K562 (cell line): ENCODE data around the gene MAB21L3. TPM values are rescaled to one million over a fixed set of nuclear protein-coding genes. Genes with fewer than 3 reads are reported as not detected.

Experiments
- AFF4 ChIP-seq: sonication (generic); formaldehyde crosslinking; IDR thresholded peaks from 2 replicates; pipeline ENCODE4 v1.8.0; 2023; ENCODE audit warnings: mild to moderate bottlenecking, missing genetic modification reagents
- ARID2 ChIP-seq: fragments of 450-650 bp; IDR thresholded peaks from 2 replicates; pipeline ENCODE4 v1.6.1; 2017; ENCODE audit warnings: antibody characterized with exemption, mild to moderate bottlenecking
- ARNT ChIP-seq, 2 experiments: fragments of 450-650 bp; IDR thresholded peaks; 2 replicates each; pipeline ENCODE4 v1.6.1; 2016; ENCODE audit warnings: mild to moderate bottlenecking in 1 of 2
- CTBP1 ChIP-seq: fragments of 450-650 bp; IDR thresholded peaks from 2 replicates; pipeline ENCODE4 v1.6.1; 2016; ENCODE audit warnings: borderline replicate concordance
- DPF2 ChIP-seq: fragments of 450-650 bp; IDR thresholded peaks from 2 replicates; pipeline ENCODE4 v1.6.1; 2016
- FOXO4 ChIP-seq: fragments of 450-650 bp; formaldehyde crosslinking; IDR thresholded peaks from 2 replicates; pipeline ENCODE4 v1.4.0; 2020; ENCODE audit warnings: mild to moderate bottlenecking, moderate library complexity
- FOXP4 ChIP-seq: sonication (generic); formaldehyde crosslinking; IDR thresholded peaks from 2 replicates; pipeline ENCODE4 v1.8.0; 2022; ENCODE audit warnings: mild to moderate bottlenecking, missing genetic modification reagents, borderline replicate concordance
- FUS ChIP-seq: fragments of 200-400 bp; formaldehyde crosslinking; optimal IDR thresholded peaks from 2 replicates; pipeline ENCODE3; 2017; ENCODE audit warnings: low read depth, low read length
- HMBOX1 ChIP-seq: sonication (generic); IDR thresholded peaks from 2 replicates; pipeline ENCODE4 v1.6.1; 2016
- MCM2 ChIP-seq: fragments of 450-650 bp; IDR thresholded peaks from 2 replicates; pipeline ENCODE4 v1.6.1; 2017; ENCODE audit warnings: low read depth, mild to moderate bottlenecking
- TEAD1 ChIP-seq, 2 experiments: fragments of 450-650 bp in 1 of 2; sonication (generic) in 1 of 2; formaldehyde crosslinking; IDR thresholded peaks; 2 replicates each; pipeline versions ENCODE4 v1.4.0 to v1.8.0; 2020 to 2022; ENCODE audit warnings: mild to moderate bottlenecking in 2 of 2, missing genetic modification reagents in 1 of 2
- TSHZ1 ChIP-seq: fragments of 250-450 bp; sonication (Bioruptor Pico); IDR thresholded peaks from 2 replicates; pipeline ENCODE4 v1.4.0; 2020; ENCODE audit warnings: mild to moderate bottlenecking, moderate library complexity
- ZNF583 ChIP-seq: fragments of 250-450 bp; sonication (Bioruptor Pico); IDR thresholded peaks from 2 replicates; pipeline ENCODE4 v1.4.0; 2020
- polyA plus RNA-seq, 8 experiments: library from polyadenylated mRNA; depleted of rRNA in 4 of 8; stranded (reverse) in 5 of 8; unstranded in 3 of 8; fragments of >200 nt; fragmentation: Nextera tagmentation in 2 of 8; fragmentation: Illumina TruSeq in 1 of 8; extraction: Ambion mirVana in 2 of 8; extraction: Trizol in 1 of 8; gene quantifications; 2 replicates each; pipeline versions ENCODE4 v1.2.1 to v1.2.3, GENCODE V29; 2011 to 2014; ENCODE audit warnings: inconsistent platforms in 1 of 8, missing spikeins in 1 of 8
- total RNA-seq, 7 experiments: library from RNA; depleted of rRNA in 6 of 7; stranded (reverse); fragments of >200 nt in 6 of 7; fragmentation: Illumina TruSeq in 2 of 7; extraction: Trizol in 2 of 7; gene quantifications; 2 replicates each; pipeline versions ENCODE4 v1.2.1 to v1.2.3, GENCODE V29; 2011 to 2021; ENCODE audit warnings: low replicate concordance in 1 of 7

MAB21L3 gene
- total and polyA plus RNA-seq, 9 of the 15 experiments (the other 6 are each of a cell fraction or from before 2014, with no cell fraction given): not detected

GRCh38 chr1:116151739-116152576 lies 40.8 kb downstream of the MAB21L3 start (continued):
- TF ChIP-seq TSHZ1 (CRISPR knock-in tag): no peak
- TF ChIP-seq TEAD1 (CRISPR knock-in tag; IDR thresholded peaks at IDR 0.05): peak in 1 of 2 experiments; percentile 94; a peak in 3 of 4 replicates
- TF ChIP-seq AFF4 (CRISPR knock-in tag): no peak
- TF ChIP-seq ARID2: no peak
- TF ChIP-seq FOXO4 (CRISPR knock-in tag): no peak
- TF ChIP-seq FOXP4 (CRISPR knock-in tag): no peak
- no peak for TF ChIP-seq ARNT (IDR thresholded peaks at IDR 0.05)
- TF ChIP-seq MCM2: no peak
- no peak for TF ChIP-seq ZNF583 (CRISPR knock-in tag)
- peak; percentile 82 for TF ChIP-seq CTBP1
- TF ChIP-seq DPF2: peak; percentile 56; the same call in 1 of the 2 replicates
- TF ChIP-seq FUS: no peak
- no peak for TF ChIP-seq HMBOX1
